HG02840 (cell line): ENCODE data around the gene CCDC106.

ENCODE experiments used
- ATAC-seq: cut with Tn5 transposase; IDR thresholded peaks from one replicate; pipeline ENCODE4 v1.9.1; 2021; ENCODE audit warnings: mild to moderate bottlenecking, moderate library complexity, moderate number of reproducible peaks; ENCODE audit not compliant: unreplicated experiment, low FRiP score

Gene CCDC106

DNA sequence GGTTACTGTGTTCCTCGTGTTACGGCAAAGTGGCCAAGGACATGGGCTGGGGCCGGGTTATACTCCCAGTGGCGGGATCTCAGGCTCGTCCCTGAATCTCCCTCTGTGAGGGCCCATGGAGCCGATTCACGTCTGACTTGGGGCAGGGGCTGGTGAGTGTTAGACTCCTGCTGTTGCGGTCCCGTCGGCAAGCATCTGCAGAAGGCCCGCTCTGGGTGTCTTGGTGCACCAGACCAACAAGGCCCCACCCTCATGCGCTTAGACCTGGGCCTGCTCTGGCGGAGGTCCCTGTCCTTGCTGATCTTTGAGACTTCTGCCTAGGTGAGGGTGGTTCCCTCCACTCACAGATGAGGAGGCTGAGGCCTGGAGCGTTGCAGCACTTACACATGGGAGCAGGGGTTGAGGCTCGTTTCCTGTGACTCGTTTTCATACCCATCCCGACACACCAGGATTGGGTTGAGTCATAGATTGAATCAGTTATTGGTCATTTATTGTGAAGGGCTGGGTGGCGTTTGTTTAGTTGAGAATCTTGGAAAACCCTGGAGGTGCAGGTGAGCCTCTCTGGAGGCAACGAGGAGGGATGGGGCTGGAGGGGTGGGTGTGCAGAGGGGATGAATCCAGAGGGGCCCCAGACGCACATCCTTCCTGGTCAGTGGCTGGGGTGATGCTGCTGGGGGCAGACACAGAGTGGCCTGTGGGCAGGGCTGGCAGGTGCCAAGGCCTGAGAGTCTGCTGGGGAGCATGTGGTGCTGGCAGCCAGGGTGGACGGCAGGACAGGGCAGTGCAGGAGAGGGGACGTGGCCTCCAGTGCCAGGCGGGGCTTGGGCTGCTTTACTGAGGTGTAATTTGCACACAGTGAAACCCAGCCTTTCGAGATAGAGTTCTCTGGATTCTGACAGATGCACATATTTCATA is 31.6 kb downstream of the CCDC106 start:
- no peak for ATAC-seq

DNA sequence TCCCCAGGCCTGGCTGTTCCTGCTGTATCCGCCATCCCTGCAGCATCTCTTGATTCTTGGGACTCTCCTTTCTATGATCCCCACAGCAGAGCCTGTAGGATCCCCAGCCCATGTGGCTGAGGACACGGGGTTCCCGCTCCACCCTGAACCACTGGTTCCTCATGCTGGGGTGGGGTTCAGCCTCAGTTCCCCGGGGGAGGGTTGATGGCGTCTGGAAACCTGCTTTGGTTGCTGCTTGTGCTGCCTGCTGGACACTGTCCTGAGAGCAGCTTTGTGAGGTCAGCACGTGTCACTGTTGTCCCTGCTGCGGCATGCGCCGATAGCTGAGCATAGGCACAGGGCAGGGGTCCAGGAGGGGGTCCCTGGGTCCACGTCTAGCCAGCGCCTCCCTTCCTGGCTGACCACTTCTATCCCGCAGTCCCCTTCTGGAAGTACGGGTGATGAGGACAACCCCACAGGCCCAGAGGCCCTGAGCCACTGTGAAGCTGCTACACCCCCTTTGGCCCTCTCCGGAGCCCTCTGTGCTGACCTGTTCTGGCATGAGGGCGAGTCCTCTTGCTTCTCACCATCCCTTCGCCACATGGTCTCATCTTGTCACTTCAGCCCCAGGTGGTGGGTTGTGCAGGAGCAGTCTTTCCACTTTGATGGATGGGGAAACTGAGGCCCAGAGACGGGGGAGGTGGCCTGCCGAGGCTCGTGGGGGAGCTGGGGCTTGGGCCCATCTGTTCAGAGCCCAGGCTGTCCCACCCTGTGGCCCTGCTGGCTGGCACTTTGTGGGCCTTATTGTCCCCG is 32.5 kb downstream of the CCDC106 start:
- no peak for ATAC-seq

DNA sequence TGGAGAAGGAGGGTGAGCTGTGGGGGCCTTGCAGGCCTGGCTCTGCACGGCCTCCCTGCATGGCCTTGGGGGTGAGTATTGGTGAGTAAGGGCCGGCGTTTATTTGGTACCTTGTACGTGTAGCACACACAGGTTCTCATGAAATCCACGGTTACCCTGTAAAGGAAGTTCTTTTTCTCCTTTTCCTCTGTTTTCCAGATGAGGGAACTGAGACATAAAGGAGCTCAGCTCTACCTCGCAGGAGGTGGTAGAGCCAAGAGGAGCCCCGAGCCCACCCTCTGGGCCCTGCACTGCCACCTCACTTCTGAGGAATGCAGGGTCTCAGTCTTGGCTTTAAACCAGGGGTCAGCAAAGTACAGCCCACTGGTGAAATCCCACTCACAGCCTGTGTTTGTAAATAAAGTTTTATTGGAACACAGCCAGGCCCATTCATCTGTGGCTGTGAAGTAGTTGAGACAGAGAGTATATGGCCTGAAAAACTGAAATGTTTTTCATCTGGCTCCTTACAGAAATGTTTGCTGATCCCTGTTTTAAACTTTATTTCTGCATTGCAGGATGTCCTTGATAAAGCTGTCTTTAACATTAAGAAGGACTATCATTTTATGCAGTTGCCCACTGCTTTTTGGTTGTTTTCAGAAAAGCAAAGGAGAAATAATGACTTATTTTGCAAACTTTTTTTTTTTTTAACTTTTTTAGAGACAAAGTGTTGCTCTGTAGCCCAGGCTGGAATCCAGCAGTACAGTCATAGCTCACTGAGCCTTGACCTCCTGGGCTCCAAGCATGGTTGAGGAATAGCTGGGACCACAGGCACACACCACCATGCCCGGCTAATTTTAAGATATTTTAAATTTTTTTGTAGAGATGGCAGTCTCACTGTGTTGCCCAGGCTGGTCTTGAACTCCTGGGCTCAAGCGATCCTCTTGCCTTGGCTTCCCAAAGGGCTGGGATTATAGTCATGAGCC is 33.4 kb downstream of the CCDC106 start:
- ATAC-seq: no peak

DNA sequence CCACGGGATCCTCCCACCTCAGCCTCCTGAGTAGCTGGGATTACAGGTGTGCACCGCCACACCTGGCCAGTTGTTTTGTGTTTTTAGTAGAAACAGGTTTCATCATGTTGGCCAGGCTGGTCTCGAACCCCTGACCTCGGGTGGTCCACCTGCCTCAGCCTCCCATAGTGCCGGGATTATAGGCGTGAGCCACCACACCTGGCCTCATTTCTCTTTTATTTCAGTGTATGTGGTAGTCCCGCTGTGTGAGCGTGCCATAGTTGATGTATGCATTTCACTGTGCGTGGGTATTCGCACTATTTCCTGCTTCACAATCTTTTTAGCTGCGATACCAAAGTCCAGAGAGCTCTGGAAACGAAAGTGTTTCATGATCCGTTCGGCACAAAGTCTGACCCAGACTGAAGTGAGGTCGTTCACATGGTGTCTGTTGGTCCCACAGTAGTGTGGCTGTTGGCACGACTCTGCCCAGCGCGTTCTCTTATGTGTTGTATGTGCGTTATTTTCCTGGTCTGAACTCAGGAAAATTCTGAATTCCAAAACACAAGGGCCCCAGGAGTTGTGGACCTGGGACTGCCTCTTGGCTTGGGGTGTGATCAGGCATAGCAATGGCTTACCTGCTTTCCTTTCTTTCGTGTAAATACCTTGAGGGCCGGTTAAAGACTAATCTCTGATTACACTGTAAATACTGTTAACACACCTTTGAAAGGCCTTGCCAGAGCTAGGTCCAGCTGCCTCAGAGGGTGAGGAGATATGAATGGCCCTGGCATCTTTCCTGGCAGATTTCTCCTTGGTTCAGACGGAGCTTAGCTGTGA is 35.6 kb downstream of the CCDC106 start:
- no peak for ATAC-seq

DNA sequence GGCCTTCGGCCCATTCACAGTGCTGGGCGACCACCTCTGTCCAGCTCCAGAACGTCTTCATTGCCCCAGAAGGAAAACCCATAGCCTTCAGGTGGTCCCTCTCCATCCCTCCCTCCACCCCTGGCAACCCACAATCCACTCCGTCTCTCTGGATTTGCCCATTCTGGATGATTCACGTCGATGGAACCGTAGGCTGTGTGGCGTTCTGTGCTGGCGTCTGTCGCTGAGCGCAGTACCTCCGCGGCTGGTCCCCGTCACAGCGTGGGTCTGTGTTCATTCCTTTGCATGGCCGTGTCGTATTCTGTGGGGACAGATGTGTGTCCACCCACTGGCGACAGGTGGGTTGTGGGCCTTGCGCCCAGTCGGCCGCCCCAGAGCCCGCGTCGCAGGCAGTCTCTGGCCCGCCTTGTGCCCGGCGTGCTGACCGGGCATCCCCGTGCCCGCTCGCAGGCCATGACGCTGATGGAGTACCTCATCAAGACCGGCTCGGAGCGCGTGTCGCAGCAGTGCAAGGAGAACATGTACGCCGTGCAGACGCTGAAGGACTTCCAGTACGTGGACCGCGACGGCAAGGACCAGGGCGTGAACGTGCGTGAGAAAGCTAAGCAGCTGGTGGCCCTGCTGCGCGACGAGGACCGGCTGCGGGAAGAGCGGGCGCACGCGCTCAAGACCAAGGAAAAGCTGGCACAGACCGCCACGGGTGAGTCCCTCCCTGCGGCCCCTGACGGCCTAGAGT is 37.1 kb downstream of the CCDC106 start:
- ATAC-seq: no peak

DNA sequence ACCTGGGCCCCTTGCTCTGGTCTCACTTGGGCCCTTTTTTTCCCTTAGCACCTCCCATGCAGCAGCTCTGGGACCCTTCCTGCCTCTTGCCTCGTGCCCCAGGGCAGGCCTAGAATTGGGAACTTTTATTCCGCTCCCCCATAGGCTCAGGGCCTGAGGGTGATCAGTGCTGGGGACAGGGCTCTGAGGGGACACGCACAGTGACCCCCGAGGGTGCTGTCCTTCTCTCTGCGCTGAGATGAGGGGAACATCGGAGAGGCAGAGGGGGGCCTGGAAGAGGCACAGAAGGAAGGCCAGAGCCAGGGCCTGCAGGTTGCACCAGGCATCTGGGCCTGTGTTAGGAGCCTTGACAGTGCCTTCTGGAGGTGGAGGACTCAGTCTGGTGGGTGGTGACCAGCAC is 37.8 kb downstream of the CCDC106 start:
- no peak for ATAC-seq

DNA sequence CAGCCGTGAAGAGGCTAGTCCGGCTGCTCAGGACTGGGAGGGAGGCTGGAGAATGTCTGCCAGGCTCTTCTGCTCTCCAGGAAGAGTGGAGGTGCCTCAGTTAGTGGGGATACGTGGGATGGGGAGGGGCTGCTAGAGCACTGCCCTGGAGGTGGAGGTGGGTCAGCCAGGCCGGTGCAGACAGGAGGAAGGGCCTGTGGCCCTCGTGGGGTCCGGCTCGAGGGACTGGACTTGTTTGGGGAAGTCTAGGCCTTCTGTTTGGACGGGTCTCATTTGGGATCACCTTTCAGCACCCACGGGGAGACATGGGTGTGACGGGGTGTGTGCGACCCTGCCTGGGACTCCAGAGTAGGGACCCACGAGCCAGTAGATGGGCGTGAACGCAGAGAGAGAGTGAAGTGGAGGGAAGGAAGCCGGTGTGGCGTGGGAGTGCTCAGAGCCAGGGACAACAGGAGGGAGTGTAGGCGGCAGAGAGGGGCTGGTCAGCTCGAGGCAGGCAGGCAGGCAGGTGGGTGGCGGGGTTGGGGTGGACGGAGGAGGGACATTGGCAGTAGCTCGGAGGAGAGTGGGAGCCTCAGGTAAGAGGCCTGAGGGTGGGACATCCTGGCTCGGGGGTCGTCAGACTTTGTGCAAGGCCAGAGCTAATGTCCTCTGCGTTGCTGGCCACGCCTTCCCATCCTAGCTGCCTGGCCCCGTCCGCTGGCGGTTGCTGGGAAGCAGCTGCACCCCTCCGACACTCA is 38.5 kb downstream of the CCDC106 start:
- ATAC-seq: no peak

DNA sequence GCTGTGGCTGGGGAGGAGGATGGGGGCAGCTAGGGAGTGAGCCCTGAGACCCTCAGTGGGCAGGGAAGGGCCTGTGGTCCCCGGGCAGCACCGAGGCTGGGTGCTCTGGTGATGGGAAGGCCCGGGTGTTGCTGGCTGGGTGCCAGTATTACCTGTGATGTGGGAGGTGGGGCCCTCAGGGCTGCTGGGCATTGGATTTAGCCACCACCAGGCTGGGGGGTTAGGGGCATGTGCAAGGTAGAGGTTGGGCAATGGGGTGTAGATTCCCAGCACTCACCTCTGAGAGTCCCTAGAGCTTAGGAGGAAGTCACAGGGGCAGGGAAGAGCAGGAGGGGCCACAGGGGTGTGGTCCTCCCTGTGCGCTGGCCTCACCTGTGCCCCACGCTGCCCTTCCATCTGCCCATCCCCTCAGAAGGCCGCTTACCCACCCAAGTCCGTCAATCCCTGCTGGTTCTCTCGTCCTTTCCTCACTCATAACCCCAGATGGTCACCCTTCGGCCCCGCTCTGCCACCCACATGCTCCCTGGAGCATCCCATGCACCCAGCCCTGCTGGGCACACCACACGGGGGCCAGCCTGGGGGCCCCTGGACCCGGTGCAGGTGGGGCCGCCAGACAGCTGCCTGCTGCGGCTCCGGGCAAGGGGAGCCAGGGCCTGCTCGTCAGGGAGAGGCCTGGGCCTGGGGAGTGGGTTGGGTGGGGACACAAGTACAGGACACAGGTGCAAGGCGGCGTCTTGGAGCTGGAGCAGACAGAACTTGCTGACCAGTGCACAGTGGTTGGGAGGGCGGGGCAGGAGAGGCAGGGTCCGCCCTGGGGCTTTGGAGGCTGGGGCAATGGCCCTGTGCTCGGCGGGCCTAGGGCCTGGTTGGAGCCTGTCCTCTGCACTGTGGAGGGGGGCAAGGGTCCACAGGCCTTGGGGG is 39.5 kb downstream of the CCDC106 start:
- ATAC-seq: no peak

DNA sequence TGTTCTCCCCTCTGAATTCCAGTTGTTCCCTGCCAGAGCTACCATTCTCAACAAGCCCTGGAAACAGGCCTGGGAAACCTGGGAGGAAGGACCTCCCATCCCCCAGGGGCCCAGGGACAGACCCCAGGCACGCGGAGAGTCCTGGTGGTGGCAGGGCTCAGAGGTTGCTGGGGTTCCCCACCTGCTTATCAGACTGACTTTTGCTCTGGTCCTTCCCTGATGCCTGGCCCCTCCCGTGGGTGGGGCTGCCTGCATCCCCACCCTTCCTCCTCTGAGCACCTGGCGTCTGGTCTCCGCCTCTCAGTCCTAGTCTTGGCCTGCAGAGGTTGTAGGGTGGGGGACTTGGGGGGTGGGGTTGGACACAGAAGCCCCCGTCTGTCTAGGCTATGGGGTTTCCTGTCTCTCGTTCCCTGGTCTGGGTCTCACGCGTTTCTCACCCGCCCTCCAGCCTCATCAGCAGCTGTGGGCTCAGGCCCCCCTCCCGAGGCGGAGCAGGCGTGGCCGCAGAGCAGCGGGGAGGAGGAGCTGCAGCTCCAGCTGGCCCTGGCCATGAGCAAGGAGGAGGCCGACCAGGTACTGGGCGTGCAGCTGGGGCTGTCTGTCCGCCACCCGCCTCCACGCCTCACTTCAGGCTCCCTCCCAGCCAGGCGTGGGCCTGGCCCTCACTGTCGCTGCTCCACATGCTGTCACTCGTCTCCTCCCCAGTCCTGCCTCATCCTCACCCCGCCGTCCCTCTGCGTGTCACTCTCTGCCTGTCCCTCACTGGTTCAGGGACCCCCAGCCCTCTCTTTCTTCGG is 40.6 kb downstream of the CCDC106 start:
- ATAC-seq: no peak

DNA sequence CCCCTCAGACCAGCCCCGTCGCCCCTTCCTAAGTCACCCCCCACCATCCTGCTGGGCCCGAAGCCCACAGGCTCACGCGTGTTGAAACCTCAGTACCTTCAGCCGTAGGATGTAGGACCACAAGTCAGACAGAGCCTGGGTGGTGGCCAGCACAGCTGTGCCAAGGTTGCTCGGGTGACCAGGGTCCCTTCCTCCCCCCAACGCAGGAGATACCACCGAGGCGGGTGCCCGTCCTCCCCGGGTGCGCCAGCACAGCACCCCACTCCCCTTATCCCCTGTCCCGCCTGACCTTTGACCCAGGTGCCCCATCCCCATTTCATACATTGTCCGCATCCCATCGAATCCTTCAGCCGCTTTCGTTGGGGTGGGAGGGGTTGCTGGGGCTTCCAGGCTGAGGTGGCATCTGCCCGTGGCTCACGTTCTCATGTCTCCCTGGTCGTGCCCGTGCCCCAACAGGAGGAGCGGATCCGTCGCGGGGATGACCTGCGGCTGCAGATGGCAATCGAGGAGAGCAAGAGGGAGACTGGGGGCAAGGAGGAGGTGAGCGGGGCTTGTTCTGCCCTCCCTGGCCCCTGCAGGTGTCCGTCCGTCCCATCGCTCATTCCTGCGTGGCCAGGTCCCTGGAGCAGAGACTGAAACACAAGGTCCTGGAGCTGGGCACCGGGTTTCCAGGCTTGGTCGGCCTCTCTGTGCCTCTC is 41.5 kb downstream of the CCDC106 start:
- ATAC-seq: no peak

DNA sequence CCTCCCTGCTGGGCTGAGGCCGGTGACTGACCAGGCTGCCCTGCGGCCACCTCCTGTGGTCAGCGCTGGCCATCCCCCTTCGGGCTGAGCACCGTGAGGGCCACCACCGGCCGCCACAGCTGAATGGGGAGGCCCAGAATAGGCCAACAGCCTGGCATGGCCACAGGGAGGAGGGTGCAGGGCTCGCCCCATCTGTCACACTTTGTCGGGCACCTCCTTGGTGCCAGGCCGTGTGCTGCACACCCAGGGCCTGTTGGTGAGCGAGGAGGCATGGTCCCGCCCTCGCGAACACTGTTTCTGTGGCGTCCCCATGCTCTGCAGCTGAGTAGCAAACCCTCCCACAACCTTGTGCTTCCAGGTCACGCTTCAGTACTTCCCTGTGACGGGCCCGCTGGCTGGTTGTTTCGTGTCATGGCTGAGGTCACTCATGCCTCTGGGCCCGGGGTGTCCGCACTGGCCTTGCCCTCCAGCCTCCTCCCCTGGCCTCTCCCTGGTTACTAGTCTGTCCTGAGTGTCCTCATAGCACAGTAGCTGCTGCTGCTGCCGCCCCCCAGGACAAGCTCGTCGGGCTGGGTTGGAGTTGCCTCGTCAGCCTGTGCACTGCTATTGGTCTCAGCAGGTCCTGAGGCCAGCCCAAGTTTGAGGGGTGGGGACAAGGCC is 42.2 kb downstream of the CCDC106 start:
- ATAC-seq: no peak

DNA sequence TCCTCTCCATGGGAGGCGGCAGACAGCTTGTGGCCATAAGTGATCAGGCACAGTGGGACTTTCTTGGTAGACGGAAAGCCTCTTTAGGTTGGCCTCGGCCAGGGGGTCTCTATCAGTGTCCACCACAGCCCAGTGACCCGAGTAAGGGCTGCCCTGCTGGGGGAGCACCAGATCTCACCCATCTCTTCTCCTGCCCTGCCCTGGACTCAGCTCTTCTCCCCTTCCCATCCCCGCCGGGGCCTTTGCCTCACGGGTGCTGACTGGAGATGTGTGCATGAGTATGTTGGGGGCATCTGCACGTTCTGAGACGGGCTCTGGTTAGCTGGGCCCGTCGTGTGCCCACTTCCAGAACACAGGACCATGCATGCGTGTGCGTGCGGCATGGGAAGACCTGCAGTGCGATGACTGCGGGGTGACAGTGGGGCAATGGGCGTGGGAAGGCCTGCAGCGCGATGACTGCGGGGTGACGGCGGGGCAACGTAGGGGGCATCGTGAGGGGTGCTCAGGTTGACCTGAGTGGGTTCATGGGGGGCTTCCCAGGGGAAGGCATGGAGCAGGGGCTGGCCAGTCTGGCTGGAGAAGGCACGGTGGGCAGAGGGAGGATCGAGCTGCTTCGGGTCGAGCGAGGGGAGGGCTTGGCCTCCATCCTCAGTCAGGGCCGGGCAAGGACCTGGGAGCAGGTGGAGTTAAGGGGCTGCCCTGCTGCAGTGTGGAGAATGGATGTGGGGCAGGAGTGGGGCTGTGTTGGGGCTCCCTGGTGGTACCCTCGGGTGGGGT is 42.9 kb downstream of the CCDC106 start:
- ATAC-seq: no peak

DNA sequence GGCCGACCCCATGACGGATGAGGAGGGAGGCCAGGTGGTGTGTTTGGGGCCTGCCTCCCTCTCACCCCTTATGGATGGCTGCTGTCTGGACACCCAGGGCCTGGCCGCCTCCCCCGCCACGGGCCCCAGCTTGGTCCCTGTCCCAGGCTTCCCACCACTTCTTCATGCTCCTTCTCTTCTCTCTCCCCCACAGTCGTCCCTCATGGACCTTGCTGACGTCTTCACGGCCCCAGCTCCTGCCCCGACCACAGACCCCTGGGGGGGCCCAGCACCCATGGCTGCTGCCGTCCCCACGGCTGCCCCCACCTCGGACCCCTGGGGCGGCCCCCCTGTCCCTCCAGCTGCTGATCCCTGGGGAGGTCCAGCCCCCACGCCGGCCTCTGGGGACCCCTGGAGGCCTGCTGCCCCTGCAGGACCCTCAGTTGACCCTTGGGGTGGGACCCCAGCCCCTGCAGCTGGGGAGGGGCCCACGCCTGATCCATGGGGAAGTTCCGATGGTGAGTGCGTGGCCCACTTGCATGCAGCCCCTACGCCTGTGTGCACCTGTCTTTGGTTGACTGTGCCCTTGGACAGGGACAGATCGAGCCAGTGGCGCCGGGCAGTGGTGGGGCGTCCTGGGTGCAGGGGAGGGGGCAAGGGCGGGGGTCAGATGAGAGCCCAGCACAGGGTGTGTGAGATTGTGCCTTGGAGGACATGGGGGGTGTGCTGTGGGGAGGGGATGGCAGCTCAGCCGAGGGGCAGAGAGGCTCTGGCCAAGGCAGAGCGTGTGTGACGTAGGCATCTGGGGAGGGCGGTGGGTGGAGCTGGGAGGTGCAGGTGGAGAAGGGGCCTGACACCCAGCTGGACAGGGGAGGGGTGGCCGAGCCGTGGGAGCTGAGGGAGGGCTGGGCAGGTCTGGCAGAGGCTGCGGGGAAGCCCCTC is 43.8 kb downstream of the CCDC106 start:
- no peak for ATAC-seq

DNA sequence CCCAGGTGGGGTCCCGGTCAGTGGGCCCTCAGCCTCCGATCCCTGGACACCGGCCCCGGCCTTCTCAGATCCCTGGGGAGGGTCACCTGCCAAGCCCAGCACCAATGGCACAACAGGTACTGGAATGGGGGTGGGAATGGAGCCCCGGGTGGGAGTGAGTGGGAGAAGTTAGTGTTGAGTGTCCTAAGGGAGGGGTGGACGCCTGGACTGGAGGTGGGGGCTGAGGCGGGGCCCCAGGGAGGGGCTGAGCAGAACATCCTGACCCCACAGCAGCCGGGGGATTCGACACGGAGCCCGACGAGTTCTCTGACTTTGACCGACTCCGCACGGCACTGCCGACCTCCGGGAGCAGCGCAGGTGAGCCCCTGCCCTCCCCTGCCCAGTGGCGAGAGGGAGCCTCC is 44.7 kb downstream of the CCDC106 start:
- no peak for ATAC-seq
